ENCODE results near the gene TWF2. TPM values are rescaled to one million over a fixed set of nuclear protein-coding genes. Genes with fewer than 3 reads are reported as not detected.

The TWF2 gene
- total and polyA plus RNA-seq, 9 of the 15 experiments (the other 6 are each of a cell fraction or from before 2014, with no cell fraction given), result 0.11 to 61.9 (median 29.7) TPM

- TF ChIP-seq ZBTB5 (IDR thresholded peaks at IDR 0.05), result no peak
Observed at GRCh38 chr3:52226229-52226817, 12.6 kb downstream of the TWF2 start (continued).

GRCh38 chr3:52225452-52226228 is 13.3 kb downstream of the TWF2 start, which contains the start of gene TLR9:
Gene TLR9, minus strand, starts transcription at chr3:52225645. Its CDS starts 116 bp downstream, at chr3:52225529.
- FAIRE-seq (no peak), ATAC-seq (peak; percentile 20; the same call in 2 of the 3 replicates), DNase-seq (ENCODE audit: extremely low read depth in 1 of 4, low spot score in 3 of 4) (no peak)
- Histone ChIP-seq H3K27ac (ENCODE audit: extremely low read depth, low read depth, low read length) (no peak within 1 kb of the TSS), H3K4me1 (replicated peaks in 1 of 2; ENCODE audit: control insufficient read depth in 2 of 2, insufficient read depth in 2 of 2, low read length in 2 of 2) (peaks cover 4 to 52% of the 10 kb centered on the region in 2 experiments; a peak in 3 of 5 replicates), H3K36me3 (ENCODE audit: control insufficient read depth, insufficient read depth, low read length) (peaks cover 18% of the 10 kb centered on the region; the same call in 2 of the 3 replicates), H3K9me3 (replicated peaks; ENCODE audit: control insufficient read depth, insufficient read depth, low read depth, low read length) (no peaks in the 10 kb centered on the region), H3K4me3 (no peak within 1 kb of the TSS), H4K20me1 (replicated peaks; ENCODE audit: control insufficient read depth, insufficient read depth, low read length) (no peaks in the 10 kb centered on the region), H3K79me2 (ENCODE audit: control insufficient read depth, insufficient read depth, low read length) (no peaks in the 10 kb centered on the region), H3K9me1 (ENCODE audit: control insufficient read depth, insufficient read depth, low read length) (no peaks in the 10 kb centered on the region), H3K9ac (ENCODE audit: insufficient read depth in 1 of 2, low read depth in 2 of 2, low read length in 2 of 2) (peak within 1 kb of the TSS in 1 of 2 experiments; percentile 68; a peak in 2 of 4 replicates), H3K4me2 (ENCODE audit: insufficient read depth, low read length) (no peak within 1 kb of the TSS), H3K27me3 (ENCODE audit: control insufficient read depth in 2 of 2, insufficient read depth in 2 of 2, low read length in 2 of 2) (no peaks in the 10 kb centered on the region), H2AFZ (ENCODE audit: low read depth, low read length) (no peak within 1 kb of the TSS)
- 30% methylated on average over 7 of the region's 9 CpGs for WGBS (ENCODE audit: insufficient coverage, low coverage, missing lambda C conversion rate)
- BruUV-seq (replicated peaks), result no TSS peak
- intact Hi-C loops (cut with micrococcal nuclease) (no loop called here), in situ Hi-C loops (cut with MboI) (no loop called here)
- CTCF ChIA-PET (ENCODE audit: low intra/inter-chr PET ratio), result no interaction called here
- TF ChIP-seq KLF16 (IDR thresholded peaks at IDR 0.05) (0 out of 2 replicates have a peak, but pooled peaks have one; percentile 9), ZNF184 (CRISPR knock-in tag; IDR thresholded peaks at IDR 0.05) (no peak), ZNF445 (CRISPR knock-in tag; IDR thresholded peaks at IDR 0.05; ENCODE audit: low read depth) (no peak), ZSCAN32 (CRISPR knock-in tag; IDR thresholded peaks at IDR 0.05) (no peak), HINFP (tag; conservative IDR thresholded peaks at IDR 0.05; ENCODE audit: low read depth) (no peak), THAP12 (CRISPR knock-in tag; IDR thresholded peaks at IDR 0.05) (no peak), JUNB (CRISPR knock-in tag; conservative IDR thresholded peaks at IDR 0.05) (no peak)
- POLR2A ChIA-PET, result interaction anchor here (0.6 to 1.4 kb wide), 6 partner anchors 9 to 81 kb away, joined by 3 to 4 read pairs (median 3); partner anchors contain the start of genes PPM1M, TWF2 and WDR82

Data from K562 (cell line).